OCI-LY3 (cell line): ENCODE measurements around the gene MXD4.

Experiments
- H2AFZ ChIP-seq: fragments of 200-600, 300-600 bp; shearing (Covaris generic); 2 replicates; pipeline ENCODE4 v1.6.0; 2014; ENCODE audit warnings: antibody characterized with exemption, low read depth, low read length
- H3K27ac ChIP-seq: fragments of 200-600, 300-600 bp; sonication (generic); 2 replicates; pipeline ENCODE4 v1.5.1; 2014; ENCODE audit warnings: mild to moderate bottlenecking, low read length, moderate library complexity, mixed read lengths
- H3K27me3 ChIP-seq: fragments of 200-600, 300-600 bp; sonication (generic); 2 replicates; pipeline ENCODE4 v1.6.1; 2014; ENCODE audit warnings: low read depth, low read length, mixed read lengths
- H3K36me3 ChIP-seq: fragments of 200-600, 300-600 bp; sonication (generic); replicated peaks from 2 replicates; pipeline ENCODE3; 2014; ENCODE audit warnings: low read depth, low read length, mixed read lengths
- H3K4me1 ChIP-seq: fragments of 300-600, 200-600 bp; sonication (generic); 2 replicates; pipeline ENCODE4 v1.6.1; 2014; ENCODE audit warnings: low read length, mixed read lengths
- H3K4me2 ChIP-seq: fragments of 200-600, 300-600 bp; sonication (generic); 2 replicates; pipeline ENCODE4 v1.6.1; 2014; ENCODE audit warnings: low read length, mixed read lengths
- H3K4me3 ChIP-seq: fragments of 300-600, 200-600 bp; sonication (generic); 2 replicates; pipeline ENCODE4 v1.5.1; 2014; ENCODE audit warnings: antibody characterized with exemption, mild to moderate bottlenecking, low read length, moderate library complexity
- H3K79me2 ChIP-seq: fragments of 300-600, 200-600 bp; shearing (Covaris generic); 2 replicates; pipeline ENCODE4 v1.6.1; 2014; ENCODE audit warnings: mild to moderate bottlenecking, low read length, mixed read lengths
- H3K9ac ChIP-seq: fragments of 300-600, 200-600 bp; shearing (Covaris generic); 2 replicates; pipeline ENCODE4 v1.6.0; 2014; ENCODE audit warnings: mild to moderate bottlenecking, low read length, moderate library complexity
- H3K9me3 ChIP-seq: fragments of 200-600, 300-600 bp; shearing (Covaris generic); 2 replicates; pipeline ENCODE4 v1.6.1; 2014; ENCODE audit warnings: low read length, mixed read lengths; ENCODE audit not compliant: insufficient read depth
- H4K20me1 ChIP-seq: fragments of 200-600, 300-600 bp; sonication (generic); 2 replicates; pipeline ENCODE4 v1.6.1; 2016; ENCODE audit warnings: low read length, mixed read lengths; ENCODE audit not compliant: insufficient read depth
- CTCF ChIP-seq: fragments of 200-600, 300-600 bp; sonication (generic); IDR thresholded peaks from 2 replicates; pipeline ENCODE4 v1.5.1; 2014; ENCODE audit warnings: antibody characterized with exemption, low read length, low read depth
- EZH2phosphoT487 ChIP-seq: fragments of 200-600 bp; shearing (Covaris generic); IDR thresholded peaks from 2 replicates; pipeline ENCODE4 v1.6.1; 2018; ENCODE audit warnings: antibody characterized with exemption, mixed run types, low read depth

Gene MXD4

GRCh38 chr4:2298532-2298991 is 36.7 kb upstream of the MXD4 start:
- Histone ChIP-seq H3K9ac (no peak overlapping the region), H3K9me3 (no peaks in the 10 kb centered on the region), H3K4me2 (no peak overlapping the region), H3K27ac (no peak overlapping the region), H3K36me3 (no peaks in the 10 kb centered on the region), H3K4me1 (peaks cover 10% of the 10 kb centered on the region), H2AFZ (no peak overlapping the region), H3K4me3 (no peak overlapping the region), H3K79me2 (no peaks in the 10 kb centered on the region), H4K20me1 (no peaks in the 10 kb centered on the region), H3K27me3 (no peaks in the 10 kb centered on the region)
- TF ChIP-seq CTCF (no peak), EZH2phosphoT487 (no peak)

DNA sequence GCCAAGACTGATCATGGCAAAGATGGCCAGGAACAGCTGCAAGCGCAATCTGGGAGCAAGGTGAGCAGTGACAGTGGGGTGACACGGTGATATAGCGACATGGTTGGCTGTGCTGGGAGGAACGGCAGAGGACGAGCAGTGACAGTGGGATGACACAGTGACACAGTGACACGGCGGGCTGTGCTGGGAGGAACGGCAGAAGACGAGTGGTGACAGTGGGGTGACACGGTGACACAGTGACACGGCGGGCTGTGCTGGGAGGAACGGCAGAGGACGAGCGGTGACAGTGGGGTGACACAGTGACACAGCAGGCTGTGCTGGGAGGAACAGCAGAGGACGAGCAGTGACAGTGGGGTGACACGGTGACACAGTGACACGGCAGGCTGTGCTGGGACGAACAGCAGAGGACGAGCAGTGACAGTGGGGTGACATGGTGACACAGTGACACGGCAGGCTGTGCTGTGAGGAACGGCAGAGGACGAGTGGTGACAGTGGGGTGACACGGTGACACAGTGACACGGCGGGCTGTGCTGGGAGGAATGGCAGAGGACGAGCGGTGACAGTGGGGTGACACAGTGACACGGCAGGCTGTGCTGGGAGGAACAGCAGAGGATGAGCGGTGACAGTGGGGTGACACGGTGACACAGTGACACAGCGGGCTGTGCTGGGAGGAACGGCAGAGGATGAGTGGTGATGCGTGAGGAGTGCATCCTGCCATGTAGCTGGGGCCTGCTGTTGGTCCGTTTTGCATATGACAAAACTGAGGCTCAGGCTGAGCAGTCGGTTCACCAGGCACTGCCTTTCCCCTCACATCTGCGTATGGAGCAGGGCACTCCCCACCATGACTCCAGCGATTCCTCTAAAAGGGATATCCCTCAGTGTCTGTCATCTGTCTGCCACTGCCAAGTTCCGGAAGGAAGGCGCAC is 36.0 kb upstream of the MXD4 start:
- Histone ChIP-seq H3K9ac (no peak overlapping the region), H3K27me3 (no peaks in the 10 kb centered on the region), H3K4me2 (no peak overlapping the region), H3K27ac (no peak overlapping the region), H3K4me1 (peaks cover 10% of the 10 kb centered on the region), H3K79me2 (no peaks in the 10 kb centered on the region), H3K9me3 (no peaks in the 10 kb centered on the region), H3K36me3 (no peaks in the 10 kb centered on the region), H2AFZ (no peak overlapping the region), H3K4me3 (no peak overlapping the region), H4K20me1 (no peaks in the 10 kb centered on the region)
- TF ChIP-seq CTCF (no peak), EZH2phosphoT487 (no peak)

DNA sequence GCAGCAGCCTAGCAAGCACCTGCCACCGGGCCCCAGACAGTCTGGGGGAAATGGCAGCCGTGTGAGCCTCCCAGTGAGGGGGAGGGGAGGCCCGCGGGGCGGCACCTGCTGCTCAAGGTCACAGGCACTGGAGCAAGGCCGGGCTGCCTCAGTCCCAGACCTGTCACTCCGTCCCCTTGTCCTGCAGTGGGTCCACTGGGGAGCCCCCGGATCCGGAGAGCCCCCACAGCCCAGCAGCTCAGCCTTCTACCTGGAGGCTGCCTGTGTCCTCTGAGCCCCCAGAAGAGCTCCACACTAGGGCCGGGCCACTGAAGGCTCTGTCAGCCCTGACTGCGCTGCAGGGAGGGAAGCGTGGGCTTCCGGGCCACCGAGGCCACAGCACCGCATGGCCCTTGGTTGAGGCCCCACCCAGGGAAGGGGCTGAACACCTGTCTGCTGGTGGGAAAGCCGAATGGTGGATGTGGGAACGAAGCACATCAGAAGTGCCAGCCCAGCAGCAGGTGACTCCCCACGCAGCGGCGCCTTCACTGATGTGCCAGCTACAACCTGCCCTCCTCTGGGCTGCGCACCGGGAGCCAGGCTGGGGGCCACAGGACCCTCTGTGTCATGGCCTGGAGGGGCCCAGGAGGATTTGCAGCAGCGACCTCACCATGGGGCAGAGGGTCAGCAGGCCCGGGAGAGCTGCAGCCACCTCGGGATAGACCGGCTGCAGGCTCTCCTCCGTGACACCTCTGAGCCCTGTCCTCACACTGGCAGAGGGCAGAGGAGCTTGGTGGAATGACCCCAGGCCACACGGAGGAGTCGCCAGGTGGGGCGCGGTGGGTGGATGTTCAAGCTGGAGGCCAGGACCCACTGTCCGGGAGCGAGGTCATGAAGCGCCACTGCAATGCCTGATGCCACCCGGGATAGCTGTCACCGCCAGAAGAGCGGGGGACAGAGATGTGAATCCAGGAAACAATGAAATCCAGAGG is 35.0 kb upstream of the MXD4 start:
- H3K27ac ChIP-seq = no peak overlapping the region
- H3K9ac ChIP-seq = no peak overlapping the region
- no peaks in the 10 kb centered on the region for H3K36me3 ChIP-seq
- TF ChIP-seq EZH2phosphoT487 = no peak
- no peak for TF ChIP-seq CTCF
- H3K9me3 ChIP-seq = no peaks in the 10 kb centered on the region
- no peaks in the 10 kb centered on the region for H4K20me1 ChIP-seq
- no peaks in the 10 kb centered on the region for H3K27me3 ChIP-seq
- H3K79me2 ChIP-seq = no peaks in the 10 kb centered on the region
- H3K4me3 ChIP-seq = no peak overlapping the region
- no peak overlapping the region for H2AFZ ChIP-seq
- H3K4me2 ChIP-seq = peak overlapping the region; percentile 38
- H3K4me1 ChIP-seq = peaks cover 10% of the 10 kb centered on the region
